ENCODE measurements around the gene NPIPA5. TPM values are rescaled to one million over a fixed set of nuclear protein-coding genes. Genes with fewer than 3 reads are reported as not detected.
"Not testable (repeated sequence)": the region's sequence is repeated elsewhere in the genome, so short reads cannot be mapped to it uniquely, and the experiment has no call there.

The NPIPA5 gene
- total RNA-seq, 2 donors from 2014 or later = 0.75 to 3.7 TPM

DNA sequence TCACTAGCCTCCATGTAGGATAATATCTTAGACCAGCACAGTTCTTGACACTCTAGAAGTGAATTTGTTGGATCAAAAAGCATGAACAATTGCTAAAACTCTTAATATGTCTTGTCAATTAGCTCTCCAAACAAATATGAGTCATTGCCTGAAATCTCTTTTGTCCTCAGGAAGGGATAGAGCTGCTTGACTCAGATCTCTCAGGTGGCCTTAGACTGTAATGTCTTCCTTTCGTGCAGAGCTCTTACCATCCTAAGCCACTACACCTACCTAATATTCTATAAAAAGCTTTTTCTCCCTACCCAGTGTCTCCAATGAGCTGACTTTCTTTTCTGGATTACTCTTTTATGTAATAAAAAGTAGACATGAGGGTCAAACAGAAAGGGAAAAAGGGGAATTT, 63.5 kb downstream of the NPIPA5 start:
- not testable (repeated sequence) for H3K4me3 ChIP-seq (ENCODE audit: low read length); H3K4me1 ChIP-seq (ENCODE audit: control insufficient read depth, insufficient read depth, low read length); H3K36me3 ChIP-seq (ENCODE audit: control insufficient read depth, insufficient read depth, low read length); H3K36me3 Mint-ChIP-seq (ENCODE audit: low read depth); H3K27ac ChIP-seq (ENCODE audit: low read depth, low read length); H3K9me3 ChIP-seq (ENCODE audit: control insufficient read depth, low read length); H3K27me3 Mint-ChIP-seq (ENCODE audit: insufficient read depth); H3K27ac Mint-ChIP-seq; H3K9ac ChIP-seq (ENCODE audit: extremely low read depth, low read length, poor library complexity, severe bottlenecking); DNase-seq; H3K4me1 Mint-ChIP-seq; H3K27me3 ChIP-seq (ENCODE audit: control insufficient read depth, insufficient read depth, low read length, poor library complexity, severe bottlenecking); H3K9me3 Mint-ChIP-seq; H3K4me3 Mint-ChIP-seq
- 87% methylated on average over 1 of the region's 1 CpG; no CpG with 5 or more reads in 1 of the 2 experiments for WGBS, 2 experiments (ENCODE audit: insufficient coverage in 1 of 2, insufficient read length in 1 of 2)

Other genes starting within 250 kb of the NPIPA5 start
- 1 to 10 TPM; 2.7 to 3.1 TPM for gene MPV17L, start 17.5 kb upstream of the NPIPA5 start, total RNA-seq
- gene BMERB1, start 56.3 kb upstream of the NPIPA5 start, total RNA-seq = 10 to 100 TPM in 1 of 2 donors, 1 to 10 TPM in 1; 6.3 to 10.4 TPM

All from endodermal cell (in vitro differentiated cells).